ENCODE results near the gene GALNT9.
"Not testable (repeated sequence)": the region's sequence is repeated elsewhere in the genome, so short reads cannot be mapped to it uniquely, and the experiment has no call there.

The GALNT9 gene

DNA sequence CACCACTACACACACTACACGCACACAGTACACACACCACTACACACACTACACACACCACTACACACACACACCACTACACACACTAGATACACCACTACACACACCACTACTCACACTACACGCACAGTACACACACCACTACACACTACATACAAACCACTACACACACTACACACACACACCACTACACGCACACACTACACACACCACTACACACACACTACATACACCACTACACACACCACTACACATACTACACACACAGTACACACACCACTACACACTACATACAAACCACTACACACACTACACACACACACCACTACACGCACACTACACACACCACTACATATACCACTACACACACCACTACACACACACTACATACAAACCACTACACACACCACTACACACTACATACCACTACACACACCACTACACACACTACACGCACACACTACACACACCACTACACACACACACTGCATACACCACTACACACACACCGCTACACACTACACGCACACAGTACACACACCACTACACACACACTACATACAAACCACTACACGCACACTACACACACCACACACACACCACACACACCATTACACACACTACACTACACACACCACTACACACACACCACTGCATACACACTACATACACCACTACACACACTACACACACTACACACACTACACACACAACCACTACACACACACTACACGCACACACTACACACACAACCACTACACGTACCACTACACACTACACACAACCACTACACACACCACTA is 173.4 kb downstream of the GALNT9 start:
- no peak for DNase-seq (ENCODE audit: low spot score)

DNA sequence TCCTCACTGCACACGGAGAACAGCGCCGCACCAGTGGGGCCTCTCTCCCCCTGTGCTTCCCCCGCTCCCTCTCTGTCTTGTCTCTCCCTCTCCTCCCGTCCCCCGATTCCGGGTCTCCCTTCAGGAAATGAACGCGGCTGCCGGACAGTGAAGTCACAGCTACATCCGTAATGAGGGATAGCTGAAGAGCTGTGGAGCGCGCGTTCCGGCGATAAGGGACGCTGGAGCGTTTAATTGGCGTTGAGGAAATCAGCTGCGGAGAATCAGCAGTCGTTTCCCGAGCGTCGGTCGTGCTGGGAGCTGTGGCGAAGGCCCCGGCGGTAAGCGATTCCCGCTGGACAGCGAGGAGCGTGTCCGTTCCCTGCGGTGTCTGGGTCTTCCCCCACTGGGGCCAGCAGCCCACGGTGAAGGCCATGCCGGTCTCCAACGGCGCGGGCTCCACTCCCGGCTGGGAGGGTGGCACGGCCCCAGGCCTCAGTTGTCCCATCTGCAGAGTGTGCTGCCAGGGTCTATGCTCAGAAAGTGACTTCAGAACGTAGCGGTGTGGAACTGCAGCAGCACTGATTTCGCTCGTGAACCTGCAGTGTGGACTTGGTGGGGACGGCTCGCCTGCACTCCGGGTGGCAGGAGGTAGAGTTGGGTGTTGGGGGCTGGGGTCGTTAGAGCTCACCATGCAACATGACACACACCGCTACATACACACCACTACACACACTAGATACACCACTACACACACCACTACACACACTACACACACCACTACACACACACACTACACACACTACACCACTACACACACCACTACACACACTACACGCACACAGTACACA is 174.2 kb downstream of the GALNT9 start:
- DNase-seq (ENCODE audit: low spot score) = no peak

DNA sequence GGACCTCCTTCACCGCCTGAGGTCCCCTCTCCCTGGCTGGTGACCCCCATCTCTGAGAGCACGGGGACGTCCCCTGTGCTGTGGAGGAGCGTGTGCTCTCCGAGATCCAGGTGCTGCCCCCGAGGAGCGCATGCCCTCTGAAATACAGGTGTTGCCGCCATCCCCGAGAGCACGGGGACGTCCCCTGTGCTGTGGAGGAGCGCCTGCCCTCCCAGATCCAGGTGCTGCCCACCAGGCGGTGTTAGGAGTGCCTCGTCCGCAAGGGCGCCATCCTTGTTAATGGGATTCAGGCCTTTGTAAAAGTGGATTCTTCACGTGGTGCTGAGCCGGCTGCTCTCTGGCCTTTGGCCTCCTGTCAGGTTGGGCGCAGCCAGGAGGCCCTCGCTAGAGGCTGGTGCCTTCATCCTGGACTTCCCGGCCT is 175.0 kb downstream of the GALNT9 start:
- no peak for DNase-seq (ENCODE audit: low spot score)

DNA sequence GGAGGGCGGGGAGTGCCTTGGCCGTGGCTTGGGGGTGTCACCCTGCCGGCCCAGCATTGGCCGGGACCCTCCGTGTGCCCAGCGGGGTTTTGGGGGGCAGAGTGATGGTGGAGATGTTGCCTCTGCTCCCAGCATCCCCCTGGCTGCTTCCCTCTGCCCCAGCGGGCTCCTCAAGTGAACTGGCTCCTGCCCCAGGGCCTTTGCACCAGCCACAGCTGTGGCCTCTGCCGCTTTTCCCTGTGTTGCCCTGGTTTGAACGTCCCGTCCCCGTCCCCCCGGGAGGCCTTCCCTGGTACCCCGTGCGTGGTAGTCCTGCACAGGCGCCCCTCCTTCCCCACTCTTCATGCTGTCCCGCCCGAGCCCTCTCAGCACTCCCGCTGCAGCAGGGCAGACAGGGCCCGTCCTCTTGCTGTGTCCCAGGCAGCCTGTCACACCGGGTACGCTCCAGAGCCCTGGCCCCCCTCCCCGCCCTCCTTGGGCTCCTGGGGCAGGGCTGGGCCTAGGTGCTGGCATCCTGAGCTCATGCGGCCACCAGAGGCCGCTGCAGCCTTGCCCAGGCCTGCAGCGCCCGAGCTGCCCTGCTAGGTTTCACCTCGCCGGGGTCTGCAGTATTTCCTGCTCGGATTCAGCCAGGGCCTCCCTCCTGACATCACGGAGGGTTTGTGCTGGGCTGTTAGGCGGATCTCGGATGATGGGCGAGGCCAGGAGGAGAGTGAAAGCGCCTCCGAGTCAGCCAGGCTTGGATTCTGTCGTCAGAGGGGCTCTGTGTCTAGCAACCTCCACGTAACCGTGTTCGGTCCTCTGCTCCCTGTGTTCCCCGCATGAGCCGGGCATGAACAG is 175.7 kb downstream of the GALNT9 start:
- peak; percentile 49 for DNase-seq (ENCODE audit: low spot score)

DNA sequence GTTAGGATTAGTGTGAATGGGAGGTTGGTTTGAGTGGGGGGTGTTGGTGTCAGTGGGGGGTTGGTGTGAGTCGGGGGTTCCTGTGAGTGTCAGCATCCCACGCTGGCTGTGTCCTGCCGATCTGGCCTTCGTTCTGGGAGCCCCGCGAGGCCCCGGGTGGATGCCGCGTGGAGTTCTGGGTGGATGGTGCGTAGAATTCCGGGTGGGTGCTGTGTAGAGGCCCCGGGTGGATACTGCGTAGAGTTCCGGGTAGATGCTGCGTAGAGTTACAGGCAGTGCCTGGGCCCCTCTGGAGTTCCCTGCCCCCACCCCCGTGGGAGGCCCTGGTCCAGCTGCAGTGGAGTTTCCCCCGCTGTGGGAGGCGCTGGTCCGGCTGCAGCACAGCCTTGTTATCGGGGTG is 176.4 kb downstream of the GALNT9 start:
- no peak for DNase-seq (ENCODE audit: low spot score)

DNA sequence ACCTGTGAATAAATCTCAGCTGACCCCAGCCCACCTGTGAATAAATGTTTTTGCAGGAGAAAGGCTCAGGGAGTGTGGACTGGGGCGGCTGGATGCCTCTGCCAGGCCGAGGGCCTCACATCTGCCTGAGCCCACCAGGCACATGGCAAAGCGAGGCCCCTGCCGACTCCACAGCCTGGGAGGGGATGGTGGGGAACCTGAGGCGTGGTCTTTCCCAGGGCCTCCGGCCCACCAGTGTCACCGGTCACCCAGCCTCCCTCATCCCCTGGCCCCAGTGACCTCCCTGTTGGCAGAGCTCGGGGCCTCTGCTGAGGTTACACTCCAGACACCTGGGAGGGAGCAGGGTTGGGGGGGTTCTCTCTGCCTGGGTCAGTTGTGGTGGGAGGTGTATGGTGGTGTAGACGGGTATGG is 177.0 kb downstream of the GALNT9 start:
- no peak for DNase-seq (ENCODE audit: low spot score)

DNA sequence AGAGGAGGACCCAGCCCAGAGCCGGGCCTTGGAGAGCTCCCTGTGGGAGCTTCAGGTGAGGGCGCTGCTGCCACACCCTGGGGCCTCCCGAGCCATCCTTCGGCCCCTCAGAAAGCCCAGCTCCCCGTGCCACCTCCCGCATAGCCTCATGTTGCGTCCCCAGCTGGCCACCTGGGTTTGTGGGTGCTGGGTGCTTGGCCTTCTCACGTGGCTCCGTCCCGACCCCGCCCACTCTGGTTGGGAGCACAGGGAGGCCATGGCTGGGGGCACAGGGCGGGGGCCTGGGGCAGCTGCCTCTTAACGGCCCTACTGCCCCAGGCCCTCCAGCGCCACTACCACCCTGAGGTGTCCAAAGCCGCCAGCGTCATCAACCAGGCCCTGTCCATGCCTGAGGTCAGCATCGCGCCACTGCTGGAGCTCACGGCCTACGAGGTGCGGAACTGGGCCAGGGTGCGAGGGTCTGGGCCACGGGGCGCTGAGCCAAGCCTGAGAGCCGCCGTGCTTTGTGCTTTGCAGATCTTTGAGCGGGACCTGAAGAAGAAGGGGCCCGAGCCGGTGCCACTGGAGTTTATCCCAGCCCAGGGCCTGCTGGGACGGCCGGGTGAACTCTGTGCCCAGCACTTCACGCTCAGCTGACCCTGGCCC is 177.5 kb downstream of the GALNT9 start:
- no peak for DNase-seq (ENCODE audit: low spot score)

DNA sequence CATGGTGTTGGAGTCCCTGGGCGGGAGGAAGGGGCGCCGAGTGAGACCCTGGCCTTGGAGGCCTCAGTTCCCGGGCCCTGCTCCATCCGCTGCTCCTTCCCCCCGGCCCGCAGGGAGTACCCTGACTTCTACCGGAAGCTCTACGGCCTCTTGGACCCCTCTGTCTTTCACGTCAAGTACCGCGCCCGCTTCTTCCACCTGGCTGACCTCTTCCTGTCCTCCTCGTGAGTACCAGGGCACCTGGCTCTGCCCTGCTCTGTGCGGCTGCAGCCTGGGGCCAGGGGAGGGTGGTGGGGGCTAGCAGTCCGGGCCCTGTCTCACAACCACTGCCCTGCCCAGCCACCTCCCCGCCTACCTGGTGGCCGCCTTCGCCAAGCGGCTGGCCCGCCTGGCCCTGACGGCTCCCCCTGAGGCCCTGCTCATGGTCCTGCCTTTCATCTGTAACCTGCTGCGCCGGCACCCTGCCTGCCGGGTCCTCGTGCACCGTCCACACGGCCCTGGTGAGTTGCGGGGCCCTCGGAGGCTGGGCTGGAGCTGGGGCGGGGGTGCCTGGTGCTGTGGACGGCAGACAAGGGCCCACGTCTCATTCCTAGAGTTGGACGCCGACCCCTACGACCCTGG is 178.1 kb downstream of the GALNT9 start:
- DNase-seq (ENCODE audit: low spot score) = no peak

DNA sequence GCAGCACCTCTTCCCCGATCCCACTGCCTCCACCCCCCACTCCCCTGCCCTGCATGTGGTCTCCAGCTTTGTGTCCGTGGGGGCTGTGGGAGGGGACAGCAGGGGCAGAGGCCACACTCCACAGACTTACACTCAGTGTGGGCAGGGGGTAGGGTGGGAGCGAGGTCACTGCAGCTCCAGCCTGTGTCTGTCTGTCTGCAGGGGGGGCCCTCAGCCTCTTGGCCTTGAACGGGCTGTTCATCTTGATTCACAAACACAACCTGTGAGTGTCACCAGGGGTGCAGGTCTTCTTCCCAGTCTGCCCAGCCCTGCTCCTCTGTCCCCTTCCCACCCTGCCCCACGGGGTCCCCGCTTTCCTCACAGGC is 178.6 kb downstream of the GALNT9 start:
- no peak for DNase-seq (ENCODE audit: low spot score)

DNA sequence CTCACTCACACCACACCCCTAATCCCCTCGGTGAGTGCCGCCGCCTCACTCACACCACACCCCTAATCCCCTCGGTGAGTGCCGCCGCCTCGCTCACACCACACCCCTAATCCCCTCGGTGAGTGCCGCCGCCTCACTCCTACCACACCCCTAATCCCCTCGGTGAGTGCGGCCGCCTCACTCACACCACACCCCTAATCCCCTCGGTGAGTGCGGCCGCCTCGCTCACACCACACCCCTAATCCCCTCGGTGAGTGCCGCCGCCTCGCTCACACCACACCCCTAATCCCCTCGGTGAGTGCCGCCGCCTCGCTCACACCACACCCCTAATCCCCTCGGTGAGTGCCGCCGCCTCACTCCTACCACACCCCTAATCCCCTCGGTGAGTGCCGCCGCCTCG is 179.9 kb downstream of the GALNT9 start:
- DNase-seq (ENCODE audit: low spot score) = not testable (repeated sequence)

DNA sequence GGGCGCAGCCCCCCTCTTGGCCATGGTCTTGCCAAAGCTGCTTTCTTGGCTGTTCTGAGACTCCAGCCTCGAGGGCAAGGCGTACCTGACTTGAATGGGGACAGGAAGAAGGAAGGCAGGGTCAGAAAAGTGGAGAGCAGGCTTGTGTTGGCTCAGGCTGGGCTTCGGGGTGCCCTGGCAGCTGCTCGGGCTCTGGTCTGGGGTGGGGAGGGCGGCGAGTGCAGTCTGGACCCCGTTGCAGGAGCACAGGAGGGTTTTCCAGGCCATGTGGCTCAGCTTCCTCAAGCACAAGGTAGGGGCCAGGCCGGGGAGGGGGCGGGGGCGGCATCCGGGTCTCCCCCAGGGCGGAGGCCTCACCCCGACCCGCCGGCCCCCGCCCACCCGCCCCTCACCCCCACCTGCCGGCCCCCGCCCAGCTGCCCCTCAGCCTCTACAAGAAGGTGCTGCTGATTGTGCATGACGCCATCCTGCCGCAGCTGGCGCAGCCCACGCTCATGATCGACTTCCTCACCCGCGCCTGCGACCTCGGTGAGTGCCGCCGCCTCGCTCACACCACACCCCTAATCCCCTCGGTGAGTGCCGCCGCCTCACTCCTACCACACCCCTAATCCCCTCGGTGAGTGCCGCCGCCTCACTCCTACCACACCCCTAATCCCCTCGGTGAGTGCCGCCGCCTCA is 180.9 kb downstream of the GALNT9 start:
- no peak for DNase-seq (ENCODE audit: low spot score)

DNA sequence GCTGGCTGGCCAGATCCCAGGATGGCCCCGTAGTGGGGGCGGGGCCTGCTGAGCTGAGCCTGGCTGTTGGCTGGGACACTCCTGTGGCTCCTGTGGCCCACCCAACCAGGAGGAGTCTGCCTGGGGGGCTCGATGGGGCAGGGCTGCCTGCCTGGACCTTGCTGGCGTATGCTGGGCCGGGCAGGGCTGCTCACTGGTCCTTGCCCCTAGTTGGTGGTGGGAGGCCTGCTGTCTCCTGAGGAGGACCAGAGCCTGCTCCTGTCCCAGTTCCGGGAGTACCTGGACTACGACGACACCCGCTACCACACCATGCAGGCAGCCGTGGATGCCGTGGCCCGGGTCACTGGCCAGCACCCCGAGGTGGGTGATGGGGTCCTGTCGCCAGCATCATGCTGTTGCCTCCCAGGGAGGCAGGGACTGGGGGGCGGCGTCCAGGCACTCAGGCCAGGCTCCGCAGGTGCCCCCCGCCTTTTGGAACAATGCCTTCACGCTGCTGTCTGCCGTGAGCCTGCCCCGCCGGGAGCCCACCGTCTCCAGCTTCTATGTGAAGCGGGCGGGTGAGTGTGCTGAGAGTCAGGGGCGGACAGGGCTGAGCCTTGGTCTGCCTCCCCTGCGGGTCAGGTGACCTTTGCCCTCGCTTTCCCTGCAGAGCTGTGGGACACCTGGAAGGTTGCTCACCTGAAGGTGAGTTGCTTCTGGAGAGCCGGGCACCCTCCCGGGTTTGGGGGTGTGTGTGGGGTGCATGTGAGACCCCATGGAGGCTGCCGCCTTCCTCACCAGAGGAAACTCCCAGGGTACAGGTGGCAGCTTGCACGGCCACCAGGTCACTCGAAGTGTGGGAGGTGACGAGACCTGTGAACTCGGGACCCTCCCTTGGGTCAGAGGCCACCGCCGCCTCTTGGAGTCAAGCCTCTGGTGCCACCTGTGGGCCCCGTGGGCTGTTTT is 181.7 kb downstream of the GALNT9 start:
- DNase-seq (ENCODE audit: low spot score) = no peak

DNA sequence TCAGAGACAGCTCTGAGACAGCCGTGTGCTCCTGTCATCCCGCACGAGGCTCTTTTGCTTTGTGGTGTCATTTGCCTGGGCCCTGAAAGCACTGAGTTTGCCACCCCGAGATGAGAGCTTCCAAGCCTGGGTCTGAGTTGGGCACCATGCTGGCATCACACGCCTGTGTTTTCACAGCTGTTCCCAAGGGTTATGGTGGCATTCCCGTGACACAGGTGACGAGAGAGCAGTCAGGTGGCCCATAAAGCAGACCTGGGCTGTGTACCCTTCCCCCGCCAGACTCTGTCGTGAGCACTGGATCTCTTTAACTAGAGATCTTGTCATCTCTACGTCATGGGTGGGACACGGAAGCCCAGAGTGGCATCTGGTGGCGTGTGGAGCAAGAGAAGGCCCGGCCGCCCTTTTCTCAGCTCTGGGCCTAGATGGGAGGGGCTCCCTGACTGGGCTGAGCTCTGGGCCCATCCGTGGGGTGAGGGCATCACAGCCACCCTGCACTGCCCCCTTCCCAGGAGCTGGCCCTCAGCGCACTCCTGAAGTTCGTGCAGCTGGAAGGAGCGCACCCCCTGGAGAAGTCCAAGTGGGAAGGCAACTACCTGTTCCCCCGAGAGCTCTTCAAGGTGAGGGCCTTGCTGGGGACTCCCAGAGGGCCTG is 182.5 kb downstream of the GALNT9 start:
- no peak for DNase-seq (ENCODE audit: low spot score)

Measured in activated CD4-positive, alpha-beta T cell treated with anti-CD3 and anti-CD28 coated beads, Interleukin-2, Interleukin-4, amounts not matched to agents 100 ng/mL and 50 ng/mL, durations not matched to agents 16 hours and 8 hours (primary cell).